ENCODE results near the gene PKHD1.

Gene PKHD1

DNA sequence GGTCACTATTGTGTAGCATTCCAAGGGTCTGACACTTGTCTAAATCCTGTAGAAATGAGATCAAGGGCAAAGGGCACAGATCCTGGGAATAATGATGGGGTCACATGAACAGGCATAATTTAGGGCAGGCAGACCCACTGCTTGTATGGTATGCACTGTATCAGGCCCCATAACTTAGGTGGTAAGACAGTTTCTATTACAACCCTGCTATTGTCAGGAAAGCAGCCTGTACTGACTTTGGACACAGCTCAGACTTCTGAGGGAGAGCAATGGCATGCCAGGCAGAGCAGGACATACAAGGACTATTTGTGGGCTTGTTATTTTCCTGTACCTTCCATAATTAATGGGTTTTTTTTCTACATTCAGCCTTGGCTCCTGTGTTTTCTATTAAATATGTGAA lies 286.8 kb downstream of the PKHD1 start:
- no peak overlapping the region for H3K4me3 ChIP-seq (ENCODE audit: control insufficient read depth, low read depth, low read length)
- no peak for TF ChIP-seq CTCF (conservative IDR thresholded peaks at IDR 0.05; ENCODE audit: control insufficient read depth, insufficient read depth, low read depth, low read length)
- DNase-seq (ENCODE audit: low read depth), result no peak

GRCh38 chr6:51793393-51793792 lies 294.0 kb downstream of the PKHD1 start:
- DNase-seq (ENCODE audit: low read depth), result no peak
- H3K4me3 ChIP-seq (ENCODE audit: control insufficient read depth, low read depth, low read length), result no peak overlapping the region
- no peak for TF ChIP-seq CTCF (conservative IDR thresholded peaks at IDR 0.05; ENCODE audit: control insufficient read depth, insufficient read depth, low read depth, low read length)

DNA sequence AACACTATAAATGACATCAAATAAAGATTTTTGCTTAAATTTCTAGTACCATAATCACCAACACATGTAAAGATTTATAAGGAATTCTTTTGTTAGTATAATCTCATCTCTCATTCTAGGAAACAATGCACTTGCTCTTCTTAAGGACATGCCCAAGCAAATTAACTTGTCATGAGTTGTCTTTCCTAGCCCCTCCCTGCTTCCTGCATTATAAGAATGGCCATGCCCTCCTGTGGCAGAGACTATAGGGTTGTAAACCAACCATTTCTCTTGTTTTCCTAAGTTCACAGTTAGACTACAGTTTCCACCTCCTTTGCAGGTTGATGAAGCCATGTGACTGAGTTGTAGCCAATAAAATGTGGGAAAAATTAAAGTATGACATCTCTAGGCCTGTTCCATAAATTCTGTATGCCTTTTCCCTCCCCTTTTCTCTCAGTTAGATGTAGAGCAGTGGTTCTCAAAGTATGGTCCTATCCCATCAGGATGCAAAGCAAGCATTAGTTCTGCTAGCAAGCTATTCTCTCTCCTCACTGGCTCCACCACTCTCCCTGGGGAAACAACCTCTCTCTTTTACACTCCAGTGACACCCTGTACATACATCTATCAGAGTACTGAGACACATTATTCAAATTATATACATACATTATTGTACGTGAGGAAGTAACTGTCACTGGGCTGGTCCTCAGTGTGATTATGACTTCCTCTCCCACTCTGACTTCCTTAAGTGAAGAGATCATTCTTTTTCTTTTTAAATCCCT lies 295.0 kb downstream of the PKHD1 start:
- DNase-seq (ENCODE audit: low read depth), result no peak
- H3K4me3 ChIP-seq (ENCODE audit: control insufficient read depth, low read depth, low read length), result no peak overlapping the region
- no peak for TF ChIP-seq CTCF (conservative IDR thresholded peaks at IDR 0.05; ENCODE audit: control insufficient read depth, insufficient read depth, low read depth, low read length)

GRCh38 chr6:51790946-51791345 lies 296.5 kb downstream of the PKHD1 start:
- H3K4me3 ChIP-seq (ENCODE audit: control insufficient read depth, low read depth, low read length), result no peak overlapping the region
- TF ChIP-seq CTCF (conservative IDR thresholded peaks at IDR 0.05; ENCODE audit: control insufficient read depth, insufficient read depth, low read depth, low read length), result no peak
- DNase-seq (ENCODE audit: low read depth), result no peak

DNA sequence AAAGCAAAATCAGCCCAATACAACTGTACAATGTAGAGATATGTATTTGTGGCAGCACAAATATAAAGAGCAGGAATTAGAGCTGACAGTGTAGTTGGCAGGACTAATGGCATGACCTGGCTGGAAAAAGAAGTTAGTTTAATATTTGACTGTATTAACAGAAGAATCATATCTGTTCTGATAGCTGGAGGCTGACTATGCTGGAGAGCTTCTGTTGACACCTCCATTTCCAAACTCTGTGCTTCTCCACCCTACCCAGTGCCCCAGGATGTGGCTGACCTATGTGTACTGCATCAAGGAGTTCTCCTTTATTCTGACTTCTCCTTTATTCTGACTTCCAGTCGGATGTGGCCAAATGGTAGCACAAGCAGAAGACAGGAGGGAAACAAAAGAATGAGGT lies 299.3 kb downstream of the PKHD1 start:
- DNase-seq (ENCODE audit: low read depth), result no peak
- no peak overlapping the region for H3K4me3 ChIP-seq (ENCODE audit: control insufficient read depth, low read depth, low read length)
- TF ChIP-seq CTCF (conservative IDR thresholded peaks at IDR 0.05; ENCODE audit: control insufficient read depth, insufficient read depth, low read depth, low read length), result no peak

GRCh38 chr6:51778666-51779065 lies 308.7 kb downstream of the PKHD1 start:
- TF ChIP-seq CTCF (conservative IDR thresholded peaks at IDR 0.05; ENCODE audit: control insufficient read depth, insufficient read depth, low read depth, low read length), result no peak
- H3K4me3 ChIP-seq (ENCODE audit: control insufficient read depth, low read depth, low read length), result no peak overlapping the region
- DNase-seq (ENCODE audit: low read depth), result no peak

All from fibroblast of mammary gland (primary cell).